Subcutaneous abdominal adipose tissue (tissue), 5 donors: ENCODE data around the gene ALG2.

ENCODE experiments used
- H3K27ac ChIP-seq: one replicate; pipeline ENCODE4 v1.7.0; 2013; ENCODE audit warnings: low read depth, mild to moderate bottlenecking, inconsistent platforms, low read length, moderate library complexity
- H3K27me3 ChIP-seq, 5 donors: one replicate each; pipeline ENCODE4 v1.7.0; 2013; ENCODE audit warnings: low read length in 5 of 5, inconsistent platforms in 1 of 5; ENCODE audit not compliant: control insufficient read depth in 5 of 5, insufficient read depth in 4 of 5
- H3K36me3 ChIP-seq, 5 donors: one replicate each; pipeline ENCODE4 v1.7.0; 2013; ENCODE audit warnings: low read length in 5 of 5; ENCODE audit not compliant: control insufficient read depth in 5 of 5, insufficient read depth in 5 of 5
- H3K4me1 ChIP-seq, 5 donors: one replicate each; pipeline ENCODE4 v1.7.0; 2013; ENCODE audit warnings: low read length in 5 of 5, mild to moderate bottlenecking in 3 of 5, moderate library complexity in 1 of 5; ENCODE audit not compliant: control insufficient read depth in 5 of 5, insufficient read depth in 5 of 5
- H3K4me3 ChIP-seq, 5 donors: one replicate each; pipeline ENCODE4 v1.7.0; 2013; ENCODE audit warnings: low read length in 5 of 5, low read depth in 1 of 5
- H3K9ac ChIP-seq, 5 donors: one replicate each; pipeline ENCODE4 v1.7.0; 2013; ENCODE audit warnings: low read length in 5 of 5, mild to moderate bottlenecking in 4 of 5, moderate library complexity in 3 of 5
- H3K9me3 ChIP-seq, 5 donors: one replicate each; pipeline ENCODE4 v1.7.0; 2013; ENCODE audit warnings: low read length in 5 of 5; ENCODE audit not compliant: control insufficient read depth in 5 of 5
- donor health status: healthy.
- donor health status: healthy.
- donor health status: healthy.
- donor health status: healthy.
- donor health status: healthy.

Gene ALG2

GRCh38 chr9:99184475-99185347 lies 37.0 kb downstream of the ALG2 start:
- Histone ChIP-seq H3K9ac (peak overlapping the region in 2 of 5 donors; percentile 4 to 49), H3K36me3 (no peaks in the 10 kb centered on the region), H3K9me3 (no peaks in the 10 kb centered on the region), H3K4me3 (peak overlapping the region; percentile 33 to 69 (median 46)), H3K27ac (no peak overlapping the region), H3K4me1 (peaks cover 4 to 10% (median 5%) of the 10 kb centered on the region in 5 donors), H3K27me3 (peaks cover 0 to 12% (median 6%) of the 10 kb centered on the region in 5 donors)

DNA sequence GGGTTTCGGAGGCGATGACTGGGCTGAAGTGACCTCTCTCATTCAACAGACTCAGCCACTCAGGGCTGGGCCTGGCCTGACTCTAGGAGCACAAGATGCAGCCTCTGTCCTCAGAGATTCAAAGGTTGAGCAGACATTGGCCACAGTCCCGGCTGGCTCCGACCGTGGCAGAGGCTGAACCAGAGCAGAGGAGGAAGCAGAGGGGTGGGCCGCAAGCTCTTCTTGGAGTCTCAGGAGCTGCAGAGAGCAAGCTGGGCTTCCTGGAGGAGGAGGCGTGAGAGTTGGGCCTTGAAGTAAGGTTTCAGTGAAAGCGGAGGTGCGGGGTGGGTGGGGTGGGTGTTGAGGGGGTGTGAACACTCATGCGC lies 37.6 kb downstream of the ALG2 start:
- peak overlapping the region in 1 of 5 donors; percentile 2 for H3K4me3 ChIP-seq
- H3K9ac ChIP-seq: no peak overlapping the region
- no peaks in the 10 kb centered on the region for H3K9me3 ChIP-seq
- no peak overlapping the region for H3K27ac ChIP-seq
- peaks cover 4 to 10% (median 5%) of the 10 kb centered on the region in 5 donors for H3K4me1 ChIP-seq
- H3K36me3 ChIP-seq: no peaks in the 10 kb centered on the region
- peaks cover 0 to 10% (median 3%) of the 10 kb centered on the region in 5 donors for H3K27me3 ChIP-seq

DNA sequence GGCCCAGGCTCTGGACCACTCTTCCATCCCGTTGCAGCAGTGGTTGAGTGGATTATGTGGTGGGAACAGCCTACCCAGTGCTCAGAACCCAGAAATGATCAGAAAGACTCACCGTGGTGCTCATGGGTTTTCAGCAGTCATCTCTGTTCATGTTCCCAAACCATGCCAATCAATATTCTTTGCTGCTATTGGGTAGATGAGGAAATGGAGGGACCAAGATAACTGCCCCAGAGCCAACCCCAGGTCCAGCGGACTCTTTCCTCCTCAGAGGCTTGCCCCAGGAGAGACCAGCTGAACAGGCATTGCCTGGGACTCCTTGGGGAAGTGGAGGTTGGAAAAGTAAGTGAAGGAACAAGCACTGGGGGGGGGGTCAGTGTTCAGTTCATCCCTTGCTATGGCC lies 38.1 kb downstream of the ALG2 start:
- Histone ChIP-seq H3K27me3 (peaks cover 0 to 5% (median 0%) of the 10 kb centered on the region in 5 donors), H3K9ac (no peak overlapping the region), H3K4me1 (peaks cover 4 to 10% (median 5%) of the 10 kb centered on the region in 5 donors), H3K27ac (no peak overlapping the region), H3K36me3 (no peaks in the 10 kb centered on the region), H3K9me3 (no peaks in the 10 kb centered on the region), H3K4me3 (no peak overlapping the region)

- Histone ChIP-seq H3K27ac (no peak overlapping the region), H3K9ac (no peak overlapping the region), H3K4me1 (peaks cover 4 to 10% (median 5%) of the 10 kb centered on the region in 5 donors), H3K27me3 (no peaks in the 10 kb centered on the region), H3K4me3 (no peak overlapping the region), H3K9me3 (no peaks in the 10 kb centered on the region), H3K36me3 (no peaks in the 10 kb centered on the region)
Observed at GRCh38 chr9:99182356-99182755, 39.4 kb downstream of the ALG2 start.

GRCh38 chr9:99181621-99182020 lies 40.1 kb downstream of the ALG2 start:
- H3K27me3 ChIP-seq: no peaks in the 10 kb centered on the region
- no peak overlapping the region for H3K9ac ChIP-seq
- H3K4me3 ChIP-seq: no peak overlapping the region
- H3K4me1 ChIP-seq: peaks cover 4 to 10% (median 5%) of the 10 kb centered on the region in 5 donors
- H3K27ac ChIP-seq: no peak overlapping the region
- H3K36me3 ChIP-seq: no peaks in the 10 kb centered on the region
- H3K9me3 ChIP-seq: no peaks in the 10 kb centered on the region

- Histone ChIP-seq H3K36me3 (no peaks in the 10 kb centered on the region), H3K4me3 (no peak overlapping the region), H3K27ac (no peak overlapping the region), H3K9me3 (no peaks in the 10 kb centered on the region), H3K9ac (no peak overlapping the region), H3K4me1 (peaks cover 4 to 10% (median 5%) of the 10 kb centered on the region in 5 donors), H3K27me3 (no peaks in the 10 kb centered on the region)
Observed at GRCh38 chr9:99181206-99181605, 40.5 kb downstream of the ALG2 start.

- Histone ChIP-seq H3K27ac (no peak overlapping the region), H3K4me1 (peaks cover 4 to 10% (median 5%) of the 10 kb centered on the region in 5 donors), H3K27me3 (no peaks in the 10 kb centered on the region), H3K9ac (no peak overlapping the region), H3K9me3 (no peaks in the 10 kb centered on the region), H3K4me3 (no peak overlapping the region), H3K36me3 (no peaks in the 10 kb centered on the region)
Observed at GRCh38 chr9:99180662-99181061, 41.1 kb downstream of the ALG2 start.

DNA sequence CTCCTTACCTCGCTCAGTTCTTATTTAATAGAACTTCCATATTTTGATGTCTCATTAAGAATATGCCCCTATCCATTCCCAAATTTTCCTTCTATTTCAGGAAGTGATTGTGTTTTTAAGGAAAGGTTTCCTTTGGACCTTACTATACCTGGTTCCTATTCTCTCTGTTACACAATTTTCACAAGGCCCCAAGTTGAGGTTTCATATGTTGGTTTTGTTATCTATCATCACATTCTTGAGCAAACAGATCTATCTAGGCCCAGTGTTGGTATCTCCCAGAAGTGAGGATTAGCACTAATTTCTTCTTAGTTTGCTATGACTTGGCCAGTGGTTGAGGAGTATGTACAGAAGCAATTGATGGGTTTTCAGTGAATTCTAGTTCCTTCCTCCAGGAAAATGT lies 41.5 kb downstream of the ALG2 start:
- no peak overlapping the region for H3K27ac ChIP-seq
- peaks cover 4 to 9% (median 5%) of the 10 kb centered on the region in 5 donors for H3K4me1 ChIP-seq
- no peak overlapping the region for H3K9ac ChIP-seq
- no peak overlapping the region for H3K4me3 ChIP-seq
- H3K36me3 ChIP-seq: no peaks in the 10 kb centered on the region
- H3K9me3 ChIP-seq: no peaks in the 10 kb centered on the region
- H3K27me3 ChIP-seq: no peaks in the 10 kb centered on the region

GRCh38 chr9:99178912-99179872 lies 42.5 kb downstream of the ALG2 start:
- H3K36me3 ChIP-seq: no peaks in the 10 kb centered on the region
- H3K4me3 ChIP-seq: no peak overlapping the region
- H3K27ac ChIP-seq: no peak overlapping the region
- no peaks in the 10 kb centered on the region for H3K27me3 ChIP-seq
- peak overlapping the region in 1 of 5 donors; percentile 16 for H3K9ac ChIP-seq
- no peaks in the 10 kb centered on the region for H3K9me3 ChIP-seq
- H3K4me1 ChIP-seq: no peaks in the 10 kb centered on the region
